Neural cell (in vitro differentiated cells): ENCODE data around the gene SIVA1. TPM values are rescaled to one million over a fixed set of nuclear protein-coding genes. Genes with fewer than 3 reads are reported as not detected.
A peak's percentile ranks its signal among the peaks of the same experiment; 100 is the strongest.

ENCODE experiments used
- H2AFZ ChIP-seq: fragments of 200-600, 300-800 bp; sonication (generic), shearing (Covaris generic); 2 replicates; pipeline ENCODE4 v1.6.0; 2014; ENCODE audit warnings: low read depth, mild to moderate bottlenecking, antibody characterized with exemption, low read length, moderate library complexity
- H3F3A ChIP-seq: fragments of 200-600 bp; shearing (Covaris generic); 2 replicates; pipeline ENCODE4 v1.6.1; 2016; ENCODE audit warnings: mild to moderate bottlenecking, moderate library complexity, mixed read lengths, antibody characterized with exemption, low read length; ENCODE audit not compliant: insufficient read depth, poor library complexity, severe bottlenecking
- H3K27ac ChIP-seq: fragments of 200-600, 300-800 bp; sonication (generic), shearing (Covaris generic); 2 replicates; pipeline ENCODE4 v1.5.1; 2014; ENCODE audit warnings: mild to moderate bottlenecking, low read length, moderate library complexity
- H3K27me3 ChIP-seq: fragments of 300-800, 200-600 bp; sonication (generic), shearing (Covaris generic); 2 replicates; pipeline ENCODE4 v1.6.0; 2014; ENCODE audit warnings: mild to moderate bottlenecking, low read depth, low read length, moderate library complexity; ENCODE audit not compliant: insufficient read depth
- H3K36me3 ChIP-seq: fragments of 300-800, 200-600 bp; sonication (generic), shearing (Covaris generic); 2 replicates; pipeline ENCODE4 v1.5.1; 2014; ENCODE audit warnings: mild to moderate bottlenecking, antibody characterized with exemption, low read length, moderate library complexity; ENCODE audit not compliant: insufficient read depth
- H3K4me2 ChIP-seq: fragments of 300-800, 200-600 bp; sonication (generic), shearing (Covaris generic); 2 replicates; pipeline ENCODE4 v1.6.0; 2014; ENCODE audit warnings: mild to moderate bottlenecking, low read length
- H3K4me3 ChIP-seq: fragments of 300-800, 200-600 bp; sonication (generic), shearing (Covaris generic); 2 replicates; pipeline ENCODE4 v1.5.1; 2014; ENCODE audit warnings: mild to moderate bottlenecking, low read length, moderate library complexity
- H3K79me2 ChIP-seq: fragments of 200-600 bp; shearing (Covaris generic); replicated peaks from 2 replicates; pipeline ENCODE4 v1.6.0; 2014; ENCODE audit warnings: mild to moderate bottlenecking, low read length, moderate library complexity; ENCODE audit not compliant: insufficient read depth
- H3K9ac ChIP-seq: fragments of 300-800, 200-600 bp; sonication (generic), shearing (Covaris generic); 2 replicates; pipeline ENCODE4 v1.6.1; 2016; ENCODE audit warnings: mild to moderate bottlenecking, low read length, mixed read lengths
- H3K9me2 ChIP-seq: fragments of 200-600 bp; shearing (Covaris generic); 2 replicates; pipeline ENCODE4 v1.6.1; 2016; ENCODE audit warnings: mild to moderate bottlenecking, low read length, mixed read lengths; ENCODE audit not compliant: insufficient read depth
- H3K9me3 ChIP-seq: fragments of 200-600, 300-800 bp; sonication (generic), shearing (Covaris generic); 2 replicates; pipeline ENCODE4 v1.6.1; 2016; ENCODE audit warnings: mild to moderate bottlenecking, mixed run types, low read length, moderate library complexity, mixed read lengths
- H4K20me1 ChIP-seq: fragments of 200-600 bp; shearing (Covaris generic); 2 replicates; pipeline ENCODE4 v1.6.1; 2016; ENCODE audit warnings: mild to moderate bottlenecking, mixed run types; ENCODE audit not compliant: insufficient read depth
- EP300 ChIP-seq: fragments of 450-650 bp; conservative IDR thresholded peaks from 2 replicates; pipeline ENCODE4 v1.6.1; 2014; ENCODE audit warnings: antibody characterized with exemption, mild to moderate bottlenecking, moderate library complexity; ENCODE audit not compliant: poor library complexity, severe bottlenecking
- EZH2 ChIP-seq: fragments of 200-600, 300-800 bp; shearing (Covaris generic), sonication (generic); IDR thresholded peaks from 2 replicates; pipeline ENCODE4 v1.6.1; 2014; ENCODE audit warnings: antibody characterized with exemption, low read length, borderline replicate concordance, mild to moderate bottlenecking; ENCODE audit not compliant: insufficient read depth, poor library complexity, severe bottlenecking
- MXI1 ChIP-seq: fragments of 450-650 bp; conservative IDR thresholded peaks from 2 replicates; pipeline ENCODE4 v1.6.1; 2014; ENCODE audit warnings: antibody characterized with exemption, mild to moderate bottlenecking; ENCODE audit not compliant: poor library complexity, severe bottlenecking
- POLR2AphosphoS5 ChIP-seq: IDR thresholded peaks from 2 replicates; pipeline ENCODE4 v1.6.1; 2012
- RAD21 ChIP-seq: fragments of 450-650 bp; conservative IDR thresholded peaks from 2 replicates; pipeline ENCODE4 v1.6.1; 2014; ENCODE audit warnings: antibody characterized with exemption, mild to moderate bottlenecking, moderate library complexity
- SMC3 ChIP-seq: fragments of 450-650 bp; conservative IDR thresholded peaks from 2 replicates; pipeline ENCODE4 v1.6.1; 2014; ENCODE audit warnings: antibody characterized with exemption, mild to moderate bottlenecking, moderate library complexity; ENCODE audit not compliant: poor library complexity
- TAF1 ChIP-seq: IDR thresholded peaks from 2 replicates; pipeline ENCODE4 v1.6.1; 2012; ENCODE audit warnings: low read depth
- polyA plus RNA-seq: library from polyadenylated mRNA; depleted of rRNA; stranded (reverse); fragments of >200 nt; gene quantifications from 2 replicates; pipeline ENCODE4 v1.2.3, GENCODE V29; 2014
- TF ChIP-seq, protein P1 (sequence below): IDR thresholded peaks from 2 replicates; pipeline ENCODE4 v1.6.1; 2012; ENCODE audit warnings: borderline replicate concordance
- TF ChIP-seq, protein P2 (sequence below): fragments of 450-650 bp; IDR thresholded peaks from 2 replicates; pipeline ENCODE4 v1.5.1; 2014; ENCODE audit warnings: antibody characterized with exemption, mild to moderate bottlenecking, moderate library complexity; ENCODE audit not compliant: poor library complexity, severe bottlenecking

The SIVA1 gene
- polyA plus RNA-seq, 1 donor from 2014 or later: 180 TPM

DNA sequence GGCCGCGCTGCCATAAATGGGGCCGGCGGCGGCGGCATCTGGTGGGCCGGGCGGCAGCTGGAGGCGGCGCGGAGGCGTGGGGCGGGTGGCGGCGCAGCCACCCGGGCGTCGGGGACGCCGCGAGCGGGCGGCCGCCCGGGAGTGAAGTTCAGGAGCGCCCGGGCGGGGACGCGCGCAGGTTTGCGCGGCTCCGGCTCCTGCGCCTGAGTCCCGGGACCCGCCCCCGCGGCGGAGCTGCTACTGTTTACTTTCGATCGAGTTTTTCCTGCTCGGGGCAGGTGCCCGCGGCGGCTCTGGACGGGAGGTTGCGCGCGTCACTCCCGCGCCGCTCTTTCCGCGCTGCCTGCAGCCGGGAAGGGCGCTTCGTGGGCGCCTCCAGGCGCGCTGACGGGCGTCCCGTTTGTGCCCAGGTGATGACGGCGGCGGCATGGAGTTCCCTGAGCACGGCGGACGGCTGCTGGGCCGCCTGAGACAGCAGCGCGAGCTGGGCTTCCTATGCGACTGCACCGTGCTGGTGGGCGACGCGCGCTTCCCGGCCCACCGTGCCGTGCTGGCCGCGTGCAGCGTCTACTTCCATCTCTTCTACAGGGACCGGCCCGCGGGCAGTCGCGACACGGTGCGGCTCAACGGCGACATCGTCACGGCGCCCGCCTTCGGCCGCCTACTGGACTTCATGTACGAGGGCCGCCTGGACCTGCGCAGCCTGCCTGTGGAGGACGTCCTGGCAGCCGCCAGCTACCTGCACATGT lies 48.0 kb downstream of the SIVA1 start, which contains the start of gene ZBTB42:
Gene ZBTB42 (plus strand): TSS at position 331 of the 749 bp plus-strand sequence. CDS start 97 bp downstream, at position 428.
- TF ChIP-seq POLR2AphosphoS5 (peak; percentile 25), RAD21 (no peak), EZH2 (peak; percentile 77), MXI1 (no peak), TAF1 (no peak), SMC3 (peak; percentile 30), EP300 (no peak)
- TF ChIP-seq, protein P1, sequence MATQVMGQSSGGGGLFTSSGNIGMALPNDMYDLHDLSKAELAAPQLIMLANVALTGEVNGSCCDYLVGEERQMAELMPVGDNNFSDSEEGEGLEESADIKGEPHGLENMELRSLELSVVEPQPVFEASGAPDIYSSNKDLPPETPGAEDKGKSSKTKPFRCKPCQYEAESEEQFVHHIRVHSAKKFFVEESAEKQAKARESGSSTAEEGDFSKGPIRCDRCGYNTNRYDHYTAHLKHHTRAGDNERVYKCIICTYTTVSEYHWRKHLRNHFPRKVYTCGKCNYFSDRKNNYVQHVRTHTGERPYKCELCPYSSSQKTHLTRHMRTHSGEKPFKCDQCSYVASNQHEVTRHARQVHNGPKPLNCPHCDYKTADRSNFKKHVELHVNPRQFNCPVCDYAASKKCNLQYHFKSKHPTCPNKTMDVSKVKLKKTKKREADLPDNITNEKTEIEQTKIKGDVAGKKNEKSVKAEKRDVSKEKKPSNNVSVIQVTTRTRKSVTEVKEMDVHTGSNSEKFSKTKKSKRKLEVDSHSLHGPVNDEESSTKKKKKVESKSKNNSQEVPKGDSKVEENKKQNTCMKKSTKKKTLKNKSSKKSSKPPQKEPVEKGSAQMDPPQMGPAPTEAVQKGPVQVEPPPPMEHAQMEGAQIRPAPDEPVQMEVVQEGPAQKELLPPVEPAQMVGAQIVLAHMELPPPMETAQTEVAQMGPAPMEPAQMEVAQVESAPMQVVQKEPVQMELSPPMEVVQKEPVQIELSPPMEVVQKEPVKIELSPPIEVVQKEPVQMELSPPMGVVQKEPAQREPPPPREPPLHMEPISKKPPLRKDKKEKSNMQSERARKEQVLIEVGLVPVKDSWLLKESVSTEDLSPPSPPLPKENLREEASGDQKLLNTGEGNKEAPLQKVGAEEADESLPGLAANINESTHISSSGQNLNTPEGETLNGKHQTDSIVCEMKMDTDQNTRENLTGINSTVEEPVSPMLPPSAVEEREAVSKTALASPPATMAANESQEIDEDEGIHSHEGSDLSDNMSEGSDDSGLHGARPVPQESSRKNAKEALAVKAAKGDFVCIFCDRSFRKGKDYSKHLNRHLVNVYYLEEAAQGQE: no peak
- TF ChIP-seq, protein P2, sequence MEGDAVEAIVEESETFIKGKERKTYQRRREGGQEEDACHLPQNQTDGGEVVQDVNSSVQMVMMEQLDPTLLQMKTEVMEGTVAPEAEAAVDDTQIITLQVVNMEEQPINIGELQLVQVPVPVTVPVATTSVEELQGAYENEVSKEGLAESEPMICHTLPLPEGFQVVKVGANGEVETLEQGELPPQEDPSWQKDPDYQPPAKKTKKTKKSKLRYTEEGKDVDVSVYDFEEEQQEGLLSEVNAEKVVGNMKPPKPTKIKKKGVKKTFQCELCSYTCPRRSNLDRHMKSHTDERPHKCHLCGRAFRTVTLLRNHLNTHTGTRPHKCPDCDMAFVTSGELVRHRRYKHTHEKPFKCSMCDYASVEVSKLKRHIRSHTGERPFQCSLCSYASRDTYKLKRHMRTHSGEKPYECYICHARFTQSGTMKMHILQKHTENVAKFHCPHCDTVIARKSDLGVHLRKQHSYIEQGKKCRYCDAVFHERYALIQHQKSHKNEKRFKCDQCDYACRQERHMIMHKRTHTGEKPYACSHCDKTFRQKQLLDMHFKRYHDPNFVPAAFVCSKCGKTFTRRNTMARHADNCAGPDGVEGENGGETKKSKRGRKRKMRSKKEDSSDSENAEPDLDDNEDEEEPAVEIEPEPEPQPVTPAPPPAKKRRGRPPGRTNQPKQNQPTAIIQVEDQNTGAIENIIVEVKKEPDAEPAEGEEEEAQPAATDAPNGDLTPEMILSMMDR: no peak
- Histone ChIP-seq H2AFZ (no peak within 1 kb of the TSS), H3K4me3 (peak within 1 kb of the TSS; percentile 70), H3K79me2 (no peaks in the 10 kb centered on the region), H3K9me3 (no peaks in the 10 kb centered on the region), H4K20me1 (no peaks in the 10 kb centered on the region), H3K9me2 (no peaks in the 10 kb centered on the region), H3K9ac (no peak within 1 kb of the TSS), H3K27me3 (peaks cover 54% of the 10 kb centered on the region), H3K36me3 (no peaks in the 10 kb centered on the region), H3K4me2 (no peak within 1 kb of the TSS), H3F3A (no peaks in the 10 kb centered on the region), H3K27ac (no peak within 1 kb of the TSS)

DNA sequence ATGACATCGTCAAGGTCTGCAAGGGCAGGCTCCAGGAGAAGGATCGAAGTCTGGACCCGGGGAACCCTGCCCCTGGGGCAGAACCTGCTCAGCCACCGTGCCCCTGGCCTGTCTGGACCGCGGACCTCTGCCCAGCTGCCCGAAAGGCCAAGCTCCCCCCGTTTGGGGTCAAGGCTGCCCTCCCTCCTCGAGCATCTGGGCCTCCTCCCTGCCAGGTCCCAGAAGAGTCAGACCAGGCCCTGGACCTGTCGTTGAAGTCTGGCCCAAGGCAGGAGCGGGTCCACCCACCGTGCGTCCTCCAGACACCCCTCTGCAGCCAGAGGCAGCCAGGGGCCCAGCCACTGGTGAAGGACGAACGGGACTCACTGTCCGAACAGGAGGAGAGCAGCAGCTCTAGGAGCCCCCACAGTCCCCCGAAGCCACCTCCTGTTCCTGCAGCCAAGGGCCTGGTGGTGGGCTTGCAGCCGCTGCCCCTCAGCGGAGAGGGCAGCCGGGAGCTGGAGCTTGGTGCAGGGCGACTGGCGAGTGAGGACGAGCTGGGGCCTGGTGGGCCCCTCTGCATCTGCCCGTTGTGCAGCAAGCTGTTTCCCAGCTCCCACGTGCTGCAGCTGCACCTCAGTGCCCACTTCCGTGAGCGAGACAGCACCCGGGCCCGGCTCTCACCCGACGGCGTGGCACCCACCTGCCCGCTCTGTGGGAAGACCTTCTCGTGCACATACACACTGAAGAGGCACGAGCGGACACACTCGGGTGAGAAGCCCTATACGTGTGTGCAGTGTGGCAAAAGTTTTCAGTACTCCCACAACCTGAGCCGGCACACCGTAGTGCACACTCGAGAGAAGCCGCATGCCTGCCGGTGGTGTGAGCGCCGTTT lies 48.8 kb downstream of the SIVA1 start:
- no peaks in the 10 kb centered on the region for H3K9me3 ChIP-seq
- no peaks in the 10 kb centered on the region for H4K20me1 ChIP-seq
- peak overlapping the region; percentile 70 for H3K4me3 ChIP-seq
- no peak overlapping the region for H3K4me2 ChIP-seq
- H3K9me2 ChIP-seq: no peaks in the 10 kb centered on the region
- TF ChIP-seq, protein P2: no peak
- TF ChIP-seq EZH2 (no peak), EP300 (no peak), RAD21 (no peak), MXI1 (no peak), POLR2AphosphoS5 (no peak), SMC3 (no peak), TAF1 (no peak)
- TF ChIP-seq, protein P1: no peak
- no peak overlapping the region for H3K27ac ChIP-seq
- H3K79me2 ChIP-seq: no peaks in the 10 kb centered on the region
- no peaks in the 10 kb centered on the region for H3F3A ChIP-seq
- no peaks in the 10 kb centered on the region for H3K36me3 ChIP-seq
- no peak overlapping the region for H2AFZ ChIP-seq
- no peak overlapping the region for H3K9ac ChIP-seq
- peaks cover 54% of the 10 kb centered on the region for H3K27me3 ChIP-seq
